ENCODE measurements around the gene LPO. TPM values are rescaled to one million over a fixed set of nuclear protein-coding genes. Genes with fewer than 3 reads are reported as not detected.

LPO gene
- total and polyA plus RNA-seq, 10 of the 15 experiments (the other 5 are each of a cell fraction or from before 2014, with no cell fraction given) = 0.03 to 0.11 (median 0.06) TPM; not detected in 7

- Histone ChIP-seq H3K27me3 (replicated peaks in 1 of 2; ENCODE audit: control insufficient read depth in 2 of 2, insufficient read depth in 2 of 2, low read length in 1 of 2) (peaks cover 0 to 3% of the 10 kb centered on the region in 2 experiments; a peak in 2 of 4 replicates), H3K79me2 (ENCODE audit: control insufficient read depth, insufficient read depth, low read length) (no peaks in the 10 kb centered on the region), H2AFZ (ENCODE audit: control insufficient read depth, low read depth, low read length) (no peak overlapping the region), H4K20me1 (ENCODE audit: control insufficient read depth, insufficient read depth) (no peaks in the 10 kb centered on the region), H3K36me3 (ENCODE audit: control insufficient read depth in 2 of 2, insufficient read depth in 2 of 2, low read length in 1 of 2) (no peaks in the 10 kb centered on the region), H3K27ac (ENCODE audit: control insufficient read depth, insufficient read depth) (no peak overlapping the region), H3K4me1 (ENCODE audit: control insufficient read depth, insufficient read depth, low read length) (no peaks in the 10 kb centered on the region), H3K9me3 (replicated peaks; ENCODE audit: control insufficient read depth, insufficient read depth, low read length) (no peaks in the 10 kb centered on the region), H3K4me2 (ENCODE audit: control insufficient read depth, insufficient read depth) (no peak overlapping the region), H3K4me3 (no peak overlapping the region), H3K9ac (ENCODE audit: control insufficient read depth, insufficient read depth, low read length) (no peak overlapping the region)
- in situ Hi-C loops (cut with MboI) (no loop called here), intact Hi-C loops (cut with micrococcal nuclease; ENCODE audit: unreplicated experiment) (no loop called here)
- no peak for TF ChIP-seq POU2F2 (IDR thresholded peaks at IDR 0.05; ENCODE audit: borderline replicate concordance, low read depth, low read length)
- TF ChIP-seq, protein P1, sequence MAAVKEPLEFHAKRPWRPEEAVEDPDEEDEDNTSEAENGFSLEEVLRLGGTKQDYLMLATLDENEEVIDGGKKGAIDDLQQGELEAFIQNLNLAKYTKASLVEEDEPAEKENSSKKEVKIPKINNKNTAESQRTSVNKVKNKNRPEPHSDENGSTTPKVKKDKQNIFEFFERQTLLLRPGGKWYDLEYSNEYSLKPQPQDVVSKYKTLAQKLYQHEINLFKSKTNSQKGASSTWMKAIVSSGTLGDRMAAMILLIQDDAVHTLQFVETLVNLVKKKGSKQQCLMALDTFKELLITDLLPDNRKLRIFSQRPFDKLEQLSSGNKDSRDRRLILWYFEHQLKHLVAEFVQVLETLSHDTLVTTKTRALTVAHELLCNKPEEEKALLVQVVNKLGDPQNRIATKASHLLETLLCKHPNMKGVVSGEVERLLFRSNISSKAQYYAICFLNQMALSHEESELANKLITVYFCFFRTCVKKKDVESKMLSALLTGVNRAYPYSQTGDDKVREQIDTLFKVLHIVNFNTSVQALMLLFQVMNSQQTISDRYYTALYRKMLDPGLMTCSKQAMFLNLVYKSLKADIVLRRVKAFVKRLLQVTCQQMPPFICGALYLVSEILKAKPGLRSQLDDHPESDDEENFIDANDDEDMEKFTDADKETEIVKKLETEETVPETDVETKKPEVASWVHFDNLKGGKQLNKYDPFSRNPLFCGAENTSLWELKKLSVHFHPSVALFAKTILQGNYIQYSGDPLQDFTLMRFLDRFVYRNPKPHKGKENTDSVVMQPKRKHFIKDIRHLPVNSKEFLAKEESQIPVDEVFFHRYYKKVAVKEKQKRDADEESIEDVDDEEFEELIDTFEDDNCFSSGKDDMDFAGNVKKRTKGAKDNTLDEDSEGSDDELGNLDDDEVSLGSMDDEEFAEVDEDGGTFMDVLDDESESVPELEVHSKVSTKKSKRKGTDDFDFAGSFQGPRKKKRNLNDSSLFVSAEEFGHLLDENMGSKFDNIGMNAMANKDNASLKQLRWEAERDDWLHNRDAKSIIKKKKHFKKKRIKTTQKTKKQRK (IDR thresholded peaks at IDR 0.05; ENCODE audit: low read depth, low read length) = no peak
- no peak for TF ChIP-seq NBN (IDR thresholded peaks at IDR 0.05)
- TF ChIP-seq EP300 (IDR thresholded peaks at IDR 0.05; ENCODE audit: borderline replicate concordance in 1 of 2, control insufficient read depth in 1 of 2, low read depth in 2 of 2, low read length in 2 of 2) = no peak
- no peak for TF ChIP-seq ZNF207 (IDR thresholded peaks at IDR 0.05; ENCODE audit: borderline replicate concordance)
- SMC1A ChIA-PET (ENCODE audit: uncharacterized antibody, unreplicated experiment) = no interaction called here
- no peak for ATAC-seq
- BruUV-seq (replicated peaks) = no TSS peak
- RAD21 ChIA-PET (ENCODE audit: unreplicated experiment) = no interaction called here
- POLR2A ChIA-PET = no interaction called here
- no peak for DNase-seq (ENCODE audit: low read depth, low spot score)
- CTCF ChIA-PET = no interaction called here
- FAIRE-seq = no peak
- WGBS (ENCODE audit: insufficient coverage, insufficient replicate concordance, low lambda C conversion rate, missing lambda C conversion rate) = 45% methylated on average over 1 of the region's 1 CpG
These were observed 1.6 kb downstream of the LPO start for GRCh38 chr17:58239987-58240386.

Measured in GM12878 (cell line).